GM23338 (cell line): ENCODE measurements around the gene RAD50. TPM values are rescaled to one million over a fixed set of nuclear protein-coding genes. Genes with fewer than 3 reads are reported as not detected.

Experiments used
- ATAC-seq: fragments of 200-7000 bp; cut with Tn5 transposase; 3 replicates; pipeline ENCODE4 v1.9.1; 2020
- DNase-seq: peaks from one replicate; pipeline ENCODE4 v3.0.0-alpha.2; 2015; ENCODE audit warnings: low spot score
- H2AFZ ChIP-seq: fragments of 200-600 bp; sonication (generic); 2 replicates; pipeline ENCODE4 v1.8.0; 2016; ENCODE audit warnings: antibody characterized with exemption, mild to moderate bottlenecking, moderate library complexity
- H3F3A ChIP-seq: fragments of 200-600 bp; sonication (generic); replicated peaks from 2 replicates; pipeline ENCODE4 v1.8.0; 2017; ENCODE audit warnings: antibody characterized with exemption, mixed run types, low read depth
- H3K27ac ChIP-seq: fragments of 200-600 bp; sonication (generic); 2 replicates; pipeline ENCODE4 v1.6.1; 2016; ENCODE audit warnings: low read depth
- H3K27me3 ChIP-seq: fragments of 200-600 bp; sonication (generic); 2 replicates; pipeline ENCODE4 v1.8.0; 2016; ENCODE audit warnings: mild to moderate bottlenecking, mixed run types, moderate library complexity; ENCODE audit not compliant: insufficient read depth
- H3K36me3 ChIP-seq: fragments of 200-600 bp; sonication (generic); 2 replicates; pipeline ENCODE4 v1.8.0; 2016; ENCODE audit warnings: mild to moderate bottlenecking; ENCODE audit not compliant: insufficient read depth
- H3K4me1 ChIP-seq: fragments of 200-600 bp; sonication (generic); 2 replicates; pipeline ENCODE4 v1.8.0; 2016; ENCODE audit warnings: mild to moderate bottlenecking, moderate library complexity; ENCODE audit not compliant: insufficient read depth
- H3K4me2 ChIP-seq: fragments of 200-600 bp; sonication (generic); 2 replicates; pipeline ENCODE4 v1.7.1; 2017; ENCODE audit warnings: mixed run types
- H3K4me3 ChIP-seq: fragments of 200-600 bp; sonication (generic); 2 replicates; pipeline ENCODE4 v1.6.1; 2016; ENCODE audit warnings: mixed run types
- H3K79me2 ChIP-seq: fragments of 200-600 bp; sonication (generic); replicated peaks from 2 replicates; pipeline ENCODE4 v1.8.0; 2017; ENCODE audit warnings: mild to moderate bottlenecking; ENCODE audit not compliant: insufficient read depth
- H3K9me2 ChIP-seq: fragments of 200-600 bp; sonication (generic); 2 replicates; pipeline ENCODE4 v1.8.0; 2017; ENCODE audit not compliant: insufficient read depth
- H4K20me1 ChIP-seq: fragments of 200-600 bp; sonication (generic); replicated peaks from 2 replicates; pipeline ENCODE4 v1.8.0; 2017; ENCODE audit warnings: mild to moderate bottlenecking; ENCODE audit not compliant: insufficient read depth
- H3K27ac Mint-ChIP-seq: 2 replicates; pipeline ENCODE4 v1.8.0; 2020; ENCODE audit warnings: inconsistent platforms, mild to moderate bottlenecking, moderate library complexity, mixed read lengths
- H3K27me3 Mint-ChIP-seq: 3 replicates; pipeline ENCODE4 v1.8.0; 2022; ENCODE audit warnings: low read depth, mild to moderate bottlenecking, moderate library complexity, mixed read lengths, inconsistent platforms; ENCODE audit not compliant: insufficient read depth, poor library complexity
- H3K36me3 Mint-ChIP-seq: 3 replicates; pipeline ENCODE4 v1.8.0; 2021; ENCODE audit warnings: low read depth, mild to moderate bottlenecking, inconsistent platforms, moderate library complexity, mixed read lengths
- H3K4me1 Mint-ChIP-seq: 3 replicates; pipeline ENCODE4 v1.8.0; 2020; ENCODE audit warnings: mild to moderate bottlenecking, inconsistent platforms, mixed read lengths
- H3K4me3 Mint-ChIP-seq: 3 replicates; pipeline ENCODE4 v1.8.0; 2021; ENCODE audit warnings: moderate library complexity, mild to moderate bottlenecking, inconsistent platforms, mixed read lengths
- H3K9me3 Mint-ChIP-seq: 3 replicates; pipeline ENCODE4 v1.8.0; 2020; ENCODE audit warnings: moderate library complexity, mild to moderate bottlenecking, inconsistent platforms, mixed read lengths
- CREB1 ChIP-seq: fragments of 250-450 bp; sonication (Bioruptor Pico); IDR thresholded peaks from 2 replicates; pipeline ENCODE4 v1.5.0; 2020; ENCODE audit warnings: low read depth, mild to moderate bottlenecking, moderate library complexity
- CTCF ChIP-seq, 2 experiments: fragments of 200-600 bp in 1 of 2; sonication (generic) in 1 of 2; conservative IDR thresholded peaks; 2 replicates each; pipeline versions ENCODE4 v1.5.1 to v1.6.1; 2016 to 2017; ENCODE audit warnings: antibody characterized with exemption in 2 of 2, low read depth in 2 of 2, mild to moderate bottlenecking in 2 of 2, moderate library complexity in 1 of 2
- EZH2 ChIP-seq: fragments of 200-600 bp; sonication (generic); IDR thresholded peaks from one replicate; pipeline ENCODE4 v1.8.0; 2017; ENCODE audit warnings: antibody characterized with exemption, mild to moderate bottlenecking, low read depth; ENCODE audit not compliant: unreplicated experiment
- EZH2phosphoT487 ChIP-seq: fragments of 200-600 bp; sonication (generic); IDR thresholded peaks from one replicate; pipeline ENCODE4 v1.8.1; 2018; ENCODE audit warnings: antibody characterized with exemption; ENCODE audit not compliant: unreplicated experiment
- JUNB ChIP-seq: IDR thresholded peaks from one replicate; pipeline ENCODE4 v1.6.1; 2016; ENCODE audit warnings: antibody characterized with exemption; ENCODE audit not compliant: unreplicated experiment
- NANOG ChIP-seq: IDR thresholded peaks from 2 replicates; pipeline ENCODE4 v1.6.1; 2016; ENCODE audit warnings: antibody characterized with exemption, borderline replicate concordance
- POLR2AphosphoS5 ChIP-seq: IDR thresholded peaks from 2 replicates; pipeline ENCODE4 v1.6.1; 2016; ENCODE audit warnings: antibody characterized with exemption, low read depth
- REST ChIP-seq: IDR thresholded peaks from one replicate; pipeline ENCODE4 v1.6.1; 2018; ENCODE audit warnings: antibody characterized with exemption; ENCODE audit not compliant: unreplicated experiment
- STAT1 ChIP-seq: IDR thresholded peaks from one replicate; pipeline ENCODE4 v1.6.1; 2016; ENCODE audit warnings: antibody characterized with exemption; ENCODE audit not compliant: unreplicated experiment
- ZNF114 ChIP-seq: fragments of 250-450 bp; sonication (Bioruptor Pico); IDR thresholded peaks from 2 replicates; pipeline ENCODE4 v1.5.0; 2020; ENCODE audit warnings: mild to moderate bottlenecking, moderate library complexity
- ZNF331 ChIP-seq: fragments of 250-450 bp; sonication (Bioruptor Pico); IDR thresholded peaks from 2 replicates; pipeline ENCODE4 v1.5.0; 2020; ENCODE audit warnings: low read depth, mild to moderate bottlenecking, moderate library complexity
- ZNF462 ChIP-seq: fragments of 250-450 bp; sonication (Bioruptor Pico); IDR thresholded peaks from 2 replicates; pipeline ENCODE4 v1.5.0; 2020; ENCODE audit warnings: mild to moderate bottlenecking, moderate library complexity
- polyA plus RNA-seq: library from polyadenylated mRNA; unstranded; fragments of >200 nt; fragmentation: Nextera tagmentation; extraction: Ambion mirVana; gene quantifications from 2 replicates; pipeline ENCODE4 v1.2.1, GENCODE V29; 2016
- total RNA-seq: library from RNA; depleted of rRNA; stranded (reverse); fragments of >200 nt; shearing (Covaris generic); gene quantifications from 2 replicates; pipeline ENCODE4 v1.2.3, GENCODE V29; 2014
- TF ChIP-seq, protein P1 (sequence below): IDR thresholded peaks from 2 replicates; pipeline ENCODE4 v1.6.1; 2016; ENCODE audit warnings: antibody characterized with exemption

The RAD50 gene
- total and polyA plus RNA-seq, 2 experiments from 2014 or later = 27.0 to 52.2 TPM

- TF ChIP-seq CREB1 (no peak), EZH2 (no peak)
These were observed 79.1 kb downstream of the RAD50 start (continued) for GRCh38 chr5:132635873-132636272.

- Mint-ChIP-seq H3K27ac (no peak overlapping the region), H3K36me3 (peaks cover 26% of the 10 kb centered on the region), H3K4me1 (no peaks in the 10 kb centered on the region), H3K27me3 (peaks cover 1% of the 10 kb centered on the region), H3K9me3 (no peaks in the 10 kb centered on the region), H3K4me3 (no peak overlapping the region)
- DNase-seq (no peak), ATAC-seq (no peak)
- no peaks in the 10 kb centered on the region for H4K20me1 ChIP-seq
- no peaks in the 10 kb centered on the region for H3K79me2 ChIP-seq
- H3K9me2 ChIP-seq = no peaks in the 10 kb centered on the region
- H3K4me2 ChIP-seq = no peak overlapping the region
- H3K4me3 ChIP-seq = no peak overlapping the region
- H3K36me3 ChIP-seq = peaks cover 6% of the 10 kb centered on the region
- H3K4me1 ChIP-seq = no peaks in the 10 kb centered on the region
- H3F3A ChIP-seq = no peaks in the 10 kb centered on the region
- H3K27ac ChIP-seq = no peak overlapping the region
- H3K27me3 ChIP-seq = no peaks in the 10 kb centered on the region
- TF ChIP-seq POLR2AphosphoS5 (no peak), NANOG (no peak), EZH2 (no peak), EZH2phosphoT487 (no peak), CREB1 (no peak), CTCF (conservative IDR thresholded peaks at IDR 0.05; ENCODE audit: low read depth in 2 of 2) (no peak), JUNB (no peak), STAT1 (no peak), ZNF462 (CRISPR knock-in tag) (no peak), ZNF331 (no peak), ZNF114 (CRISPR knock-in tag) (no peak), REST (no peak)
- TF ChIP-seq, protein P1, sequence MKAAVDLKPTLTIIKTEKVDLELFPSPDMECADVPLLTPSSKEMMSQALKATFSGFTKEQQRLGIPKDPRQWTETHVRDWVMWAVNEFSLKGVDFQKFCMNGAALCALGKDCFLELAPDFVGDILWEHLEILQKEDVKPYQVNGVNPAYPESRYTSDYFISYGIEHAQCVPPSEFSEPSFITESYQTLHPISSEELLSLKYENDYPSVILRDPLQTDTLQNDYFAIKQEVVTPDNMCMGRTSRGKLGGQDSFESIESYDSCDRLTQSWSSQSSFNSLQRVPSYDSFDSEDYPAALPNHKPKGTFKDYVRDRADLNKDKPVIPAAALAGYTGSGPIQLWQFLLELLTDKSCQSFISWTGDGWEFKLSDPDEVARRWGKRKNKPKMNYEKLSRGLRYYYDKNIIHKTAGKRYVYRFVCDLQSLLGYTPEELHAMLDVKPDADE = no peak
- H2AFZ ChIP-seq = no peak overlapping the region
These were observed 80.5 kb downstream of the RAD50 start for GRCh38 chr5:132637241-132637640.
